HG03097 (cell line): Measurements from ENCODE around the gene CHPF.

ENCODE experiments used
- ATAC-seq: cut with Tn5 transposase; IDR thresholded peaks from one replicate; pipeline ENCODE4 v1.9.1; 2021; ENCODE audit not compliant: unreplicated experiment, low FRiP score

CHPF gene

GRCh38 chr2:219536425-219536824, 7.2 kb downstream of the CHPF start:
- no peak for ATAC-seq

- ATAC-seq, result no peak
Observed at GRCh38 chr2:219533930-219534661, 9.5 kb downstream of the CHPF start.

GRCh38 chr2:219532378-219532649, 11.3 kb downstream of the CHPF start:
- no peak for ATAC-seq

GRCh38 chr2:219531639-219532377, 11.8 kb downstream of the CHPF start:
- ATAC-seq, result no peak

GRCh38 chr2:219530048-219530963, 13.3 kb downstream of the CHPF start:
- ATAC-seq, result peak; percentile 75

GRCh38 chr2:219527472-219527871, 16.1 kb downstream of the CHPF start:
- no peak for ATAC-seq

- no peak for ATAC-seq
Observed at GRCh38 chr2:219527076-219527394, 16.6 kb downstream of the CHPF start.

GRCh38 chr2:219526320-219527075, 17.1 kb downstream of the CHPF start:
- no peak for ATAC-seq

- no peak for ATAC-seq
Observed at GRCh38 chr2:219525533-219526232, 17.9 kb downstream of the CHPF start.

GRCh38 chr2:219524817-219525216, 18.8 kb downstream of the CHPF start:
- ATAC-seq, result no peak

- ATAC-seq, result no peak
Observed at GRCh38 chr2:219523031-219523671, 20.5 kb downstream of the CHPF start.

GRCh38 chr2:219522111-219523030, 21.2 kb downstream of the CHPF start:
- no peak for ATAC-seq

GRCh38 chr2:219521066-219521880, 22.3 kb downstream of the CHPF start:
- no peak for ATAC-seq

GRCh38 chr2:219520079-219520478, 23.5 kb downstream of the CHPF start:
- no peak for ATAC-seq

GRCh38 chr2:219519526-219519916, 24.1 kb downstream of the CHPF start:
- no peak for ATAC-seq

- no peak for ATAC-seq
Observed at GRCh38 chr2:219517954-219518778, 25.4 kb downstream of the CHPF start.

GRCh38 chr2:219516888-219517287, 26.7 kb downstream of the CHPF start:
- no peak for ATAC-seq
